Kidney epithelial cell (primary cell): ENCODE measurements around the gene NSFL1C. TPM values are rescaled to one million over a fixed set of nuclear protein-coding genes. Genes with fewer than 3 reads are reported as not detected.

ENCODE experiments used
- DNase-seq: peaks from one replicate; pipeline ENCODE4 v3.0.0-alpha.2; 2010; ENCODE audit warnings: low read depth
- H3K27me3 ChIP-seq: 2 replicates; pipeline ENCODE4 v1.6.0; 2011; ENCODE audit warnings: low read length; ENCODE audit not compliant: control insufficient read depth, insufficient read depth
- H3K36me3 ChIP-seq: 2 replicates; pipeline ENCODE4 v1.5.1; 2011; ENCODE audit warnings: low read length; ENCODE audit not compliant: control insufficient read depth, insufficient read depth
- H3K4me3 ChIP-seq: 2 replicates; pipeline ENCODE4 v1.5.1; 2011; ENCODE audit warnings: low read depth, mild to moderate bottlenecking, control low read depth, low read length
- CTCF ChIP-seq: IDR thresholded peaks from 2 replicates; pipeline ENCODE4 v1.5.1; 2011; ENCODE audit warnings: mild to moderate bottlenecking, moderate library complexity, low read length, control low read depth, inconsistent platforms; ENCODE audit not compliant: insufficient read depth, poor library complexity, severe bottlenecking
- total RNA-seq: library from RNA; depleted of rRNA; stranded (reverse); fragments of >200 nt; gene quantifications from 2 replicates; pipeline ENCODE4 v1.2.3, GENCODE V29; 2015

Gene NSFL1C
- total RNA-seq, 1 donor from 2014 or later, result 58.9 TPM

DNA sequence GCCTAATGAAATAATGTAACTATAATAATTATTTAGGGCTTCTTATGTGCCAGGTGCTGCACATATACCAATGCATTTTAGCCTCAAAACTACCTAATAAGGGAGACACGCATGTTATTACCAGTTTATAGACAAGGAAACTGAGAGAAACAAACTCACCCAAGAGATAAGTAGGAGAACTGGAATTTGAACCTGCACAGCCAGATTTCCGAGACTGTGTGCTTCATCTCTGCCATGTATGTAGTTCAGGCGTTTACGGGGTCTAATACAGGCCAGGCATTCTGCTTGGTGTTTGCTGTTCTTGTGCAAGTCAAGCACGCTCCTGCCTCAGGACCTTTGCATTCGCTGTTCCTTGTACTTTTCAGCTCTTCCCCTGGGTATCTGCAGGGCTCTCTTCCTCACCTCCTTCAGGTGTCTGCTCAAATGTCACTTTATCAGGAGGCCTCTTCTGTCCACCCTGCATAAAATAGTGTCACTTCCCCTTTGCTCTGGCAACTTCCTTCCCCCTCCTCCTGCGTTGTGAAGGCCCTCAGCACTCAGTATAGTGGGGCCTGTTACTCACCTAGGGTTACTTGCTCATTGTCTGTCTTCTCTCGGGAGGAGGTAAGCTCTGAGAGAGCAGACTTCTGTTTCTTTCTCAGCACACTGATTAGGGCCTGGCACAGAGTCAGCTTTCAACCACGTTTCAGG is 6.1 kb upstream of the NSFL1C start:
- DNase-seq, result no peak
- no peak for TF ChIP-seq CTCF
- Histone ChIP-seq H3K27me3 (no peaks in the 10 kb centered on the region), H3K36me3 (no peaks in the 10 kb centered on the region), H3K4me3 (no peak overlapping the region)

DNA sequence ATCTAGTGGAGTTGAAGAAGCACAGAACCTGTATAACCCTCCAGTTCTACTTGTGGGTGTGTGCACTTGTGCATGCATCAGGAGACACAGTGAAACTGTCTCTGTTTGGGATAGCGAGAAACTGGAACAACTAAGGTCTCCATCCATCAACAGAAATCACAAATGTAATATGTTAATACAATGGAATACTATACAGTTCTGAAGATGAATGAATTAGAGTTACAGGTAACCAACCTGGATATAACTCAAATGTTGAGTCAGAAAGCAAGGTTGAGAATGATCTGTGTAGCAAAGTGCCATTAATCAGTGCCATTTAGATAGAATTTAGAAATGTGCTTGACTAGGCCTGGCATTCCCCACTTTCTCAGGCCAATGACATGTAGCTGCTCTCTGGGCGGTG is 4.6 kb upstream of the NSFL1C start:
- no peak for TF ChIP-seq CTCF

DNA sequence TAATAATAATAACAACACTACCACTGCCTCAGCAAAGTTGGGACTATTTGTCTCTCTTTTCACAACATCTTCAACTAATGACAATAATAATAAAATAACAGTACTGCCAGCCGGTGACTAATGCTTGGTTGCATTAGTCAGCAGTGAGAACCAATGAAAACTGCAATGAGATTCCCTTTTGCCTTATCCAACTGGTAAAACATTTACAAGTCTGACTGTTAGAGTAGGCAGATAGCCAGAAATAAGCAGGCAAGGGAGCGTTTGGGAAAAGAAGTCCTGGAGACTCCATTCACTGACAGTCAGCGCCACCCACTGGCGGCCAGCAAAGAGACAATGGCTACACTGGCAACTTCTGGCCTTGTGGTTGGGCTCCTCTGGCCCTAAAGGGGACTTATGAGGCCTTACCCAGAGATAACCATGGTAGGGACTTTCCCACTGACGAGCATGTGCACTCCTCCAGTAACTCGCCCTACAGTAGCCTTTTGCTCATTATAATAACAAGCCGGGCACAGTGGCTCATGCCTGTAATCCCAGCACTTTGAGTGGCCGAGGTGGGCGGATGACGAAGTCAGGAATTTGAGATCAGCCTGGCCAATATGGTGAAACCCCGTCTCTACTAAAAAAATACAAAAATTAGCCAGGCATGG is 3.4 kb upstream of the NSFL1C start:
- no peaks in the 10 kb centered on the region for H3K36me3 ChIP-seq
- DNase-seq, result peak; percentile 99
- no peaks in the 10 kb centered on the region for H3K27me3 ChIP-seq
- TF ChIP-seq CTCF, result peak; percentile 84
- no peak overlapping the region for H3K4me3 ChIP-seq

More for the DNA sequence above, 4.6 kb upstream of the NSFL1C start:
- Histone ChIP-seq H3K27me3 (no peaks in the 10 kb centered on the region), H3K4me3 (no peak overlapping the region), H3K36me3 (no peaks in the 10 kb centered on the region)
- no peak for DNase-seq

- no peaks in the 10 kb centered on the region for H3K27me3 ChIP-seq
- no peak for TF ChIP-seq CTCF
- no peak for DNase-seq
- no peak overlapping the region for H3K4me3 ChIP-seq
- no peaks in the 10 kb centered on the region for H3K36me3 ChIP-seq
Observed at GRCh38 chr20:1469306-1469905, 2.8 kb upstream of the NSFL1C start.

DNA sequence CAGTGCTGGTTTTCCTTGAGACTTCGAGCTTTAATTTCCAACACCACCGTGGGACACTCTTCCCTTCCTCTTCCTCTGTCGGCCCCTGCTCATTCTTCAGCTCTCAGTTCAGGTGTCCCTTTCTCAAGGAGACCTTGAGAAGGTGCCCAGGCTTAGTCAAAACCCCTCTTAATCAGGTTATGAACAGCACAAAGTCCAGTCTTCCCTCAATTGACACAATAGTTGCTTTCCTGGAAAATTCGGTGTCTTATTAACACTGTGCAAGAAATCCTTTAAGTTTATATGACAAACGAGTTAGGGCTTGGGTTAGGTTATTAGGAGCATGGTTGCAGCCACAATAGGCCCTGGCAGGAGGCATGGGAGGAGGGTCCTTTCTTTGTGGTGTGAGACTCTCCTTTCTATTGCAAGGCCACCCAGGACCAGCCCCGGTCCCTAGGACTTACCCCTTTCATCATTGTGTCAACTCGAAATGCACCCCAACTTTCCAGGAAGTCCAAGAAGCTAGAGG is 1.5 kb upstream of the NSFL1C start:
- no peaks in the 10 kb centered on the region for H3K27me3 ChIP-seq
- H3K36me3 ChIP-seq, result no peaks in the 10 kb centered on the region
- TF ChIP-seq CTCF, result no peak
- DNase-seq, result no peak
- H3K4me3 ChIP-seq, result no peak overlapping the region
